ENCODE measurements around the gene CNOT3. TPM values are rescaled to one million over a fixed set of nuclear protein-coding genes. Genes with fewer than 3 reads are reported as not detected.

The CNOT3 gene
- total and polyA plus RNA-seq, 2 of the 13 experiments (the other 11 are each of a cell fraction or from before 2014, with no cell fraction given), result 4.3 to 5.8 TPM

DNA sequence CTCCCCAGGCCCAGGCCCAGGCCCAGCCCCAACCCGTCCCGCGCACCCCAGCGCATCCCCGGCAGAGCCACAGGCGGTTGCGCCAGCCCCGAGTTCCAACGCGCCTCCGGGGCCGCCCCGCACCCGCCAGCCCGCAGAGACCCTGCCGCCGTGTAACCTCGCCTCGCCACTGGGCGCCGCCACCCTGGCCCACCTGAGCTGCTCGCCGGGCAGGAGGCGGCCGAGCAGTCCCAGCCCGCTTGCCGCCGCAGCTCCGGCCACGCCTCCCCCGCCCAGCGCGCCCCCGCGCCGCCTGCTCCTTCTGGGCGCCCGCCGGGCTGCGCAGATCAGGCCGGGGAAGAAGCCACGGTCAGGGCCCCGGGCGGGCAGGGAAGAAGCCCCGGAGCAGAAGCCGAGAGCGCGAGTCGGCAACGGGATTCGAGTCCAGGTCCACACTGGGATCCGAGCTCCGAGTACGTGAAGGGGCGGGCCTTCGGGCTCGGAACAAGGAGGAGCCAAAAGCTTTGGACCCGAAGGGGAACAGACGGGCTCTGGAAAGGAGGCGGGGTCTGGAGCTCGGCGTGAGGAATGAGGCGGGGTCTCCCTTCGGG lies 51.7 kb downstream of the CNOT3 start, which contains the start of gene MBOAT7 (continued):
- TF ChIP-seq ZNF775 (CRISPR knock-in tag; IDR thresholded peaks at IDR 0.05; ENCODE audit: borderline replicate concordance) (no peak), ZNF329 (CRISPR knock-in tag; IDR thresholded peaks at IDR 0.05; ENCODE audit: low read depth) (0 out of 2 replicates have a peak, but pooled peaks have one; percentile 54), ZNF317 (CRISPR knock-in tag; IDR thresholded peaks at IDR 0.05) (no peak), NR1H2 (CRISPR knock-in tag; IDR thresholded peaks at IDR 0.05; ENCODE audit: borderline replicate concordance, low read depth) (no peak), ZNF382 (CRISPR knock-in tag; IDR thresholded peaks at IDR 0.05; ENCODE audit: borderline replicate concordance) (no peak), ZNF737 (CRISPR knock-in tag; IDR thresholded peaks at IDR 0.05; ENCODE audit: borderline replicate concordance) (no peak), ZNF451 (CRISPR knock-in tag; IDR thresholded peaks at IDR 0.05) (peak; percentile 79; the same call in 1 of the 2 replicates)
- TF ChIP-seq, protein P1, sequence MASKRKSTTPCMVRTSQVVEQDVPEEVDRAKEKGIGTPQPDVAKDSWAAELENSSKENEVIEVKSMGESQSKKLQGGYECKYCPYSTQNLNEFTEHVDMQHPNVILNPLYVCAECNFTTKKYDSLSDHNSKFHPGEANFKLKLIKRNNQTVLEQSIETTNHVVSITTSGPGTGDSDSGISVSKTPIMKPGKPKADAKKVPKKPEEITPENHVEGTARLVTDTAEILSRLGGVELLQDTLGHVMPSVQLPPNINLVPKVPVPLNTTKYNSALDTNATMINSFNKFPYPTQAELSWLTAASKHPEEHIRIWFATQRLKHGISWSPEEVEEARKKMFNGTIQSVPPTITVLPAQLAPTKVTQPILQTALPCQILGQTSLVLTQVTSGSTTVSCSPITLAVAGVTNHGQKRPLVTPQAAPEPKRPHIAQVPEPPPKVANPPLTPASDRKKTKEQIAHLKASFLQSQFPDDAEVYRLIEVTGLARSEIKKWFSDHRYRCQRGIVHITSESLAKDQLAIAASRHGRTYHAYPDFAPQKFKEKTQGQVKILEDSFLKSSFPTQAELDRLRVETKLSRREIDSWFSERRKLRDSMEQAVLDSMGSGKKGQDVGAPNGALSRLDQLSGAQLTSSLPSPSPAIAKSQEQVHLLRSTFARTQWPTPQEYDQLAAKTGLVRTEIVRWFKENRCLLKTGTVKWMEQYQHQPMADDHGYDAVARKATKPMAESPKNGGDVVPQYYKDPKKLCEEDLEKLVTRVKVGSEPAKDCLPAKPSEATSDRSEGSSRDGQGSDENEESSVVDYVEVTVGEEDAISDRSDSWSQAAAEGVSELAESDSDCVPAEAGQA (IDR thresholded peaks at IDR 0.05; ENCODE audit: low read depth), result no peak
- TF ChIP-seq, protein P1 (CRISPR knock-in tag; IDR thresholded peaks at IDR 0.05; ENCODE audit: borderline replicate concordance), result no peak; the same call in 1 of the 2 replicates
- TF ChIP-seq, protein P2, sequence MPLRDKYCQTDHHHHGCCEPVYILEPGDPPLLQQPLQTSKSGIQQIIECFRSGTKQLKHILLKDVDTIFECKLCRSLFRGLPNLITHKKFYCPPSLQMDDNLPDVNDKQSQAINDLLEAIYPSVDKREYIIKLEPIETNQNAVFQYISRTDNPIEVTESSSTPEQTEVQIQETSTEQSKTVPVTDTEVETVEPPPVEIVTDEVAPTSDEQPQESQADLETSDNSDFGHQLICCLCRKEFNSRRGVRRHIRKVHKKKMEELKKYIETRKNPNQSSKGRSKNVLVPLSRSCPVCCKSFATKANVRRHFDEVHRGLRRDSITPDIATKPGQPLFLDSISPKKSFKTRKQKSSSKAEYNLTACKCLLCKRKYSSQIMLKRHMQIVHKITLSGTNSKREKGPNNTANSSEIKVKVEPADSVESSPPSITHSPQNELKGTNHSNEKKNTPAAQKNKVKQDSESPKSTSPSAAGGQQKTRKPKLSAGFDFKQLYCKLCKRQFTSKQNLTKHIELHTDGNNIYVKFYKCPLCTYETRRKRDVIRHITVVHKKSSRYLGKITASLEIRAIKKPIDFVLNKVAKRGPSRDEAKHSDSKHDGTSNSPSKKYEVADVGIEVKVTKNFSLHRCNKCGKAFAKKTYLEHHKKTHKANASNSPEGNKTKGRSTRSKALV (CRISPR knock-in tag; IDR thresholded peaks at IDR 0.05), result 0 out of 2 replicates have a peak, but pooled peaks have one; percentile 20
- TF ChIP-seq, protein P3, sequence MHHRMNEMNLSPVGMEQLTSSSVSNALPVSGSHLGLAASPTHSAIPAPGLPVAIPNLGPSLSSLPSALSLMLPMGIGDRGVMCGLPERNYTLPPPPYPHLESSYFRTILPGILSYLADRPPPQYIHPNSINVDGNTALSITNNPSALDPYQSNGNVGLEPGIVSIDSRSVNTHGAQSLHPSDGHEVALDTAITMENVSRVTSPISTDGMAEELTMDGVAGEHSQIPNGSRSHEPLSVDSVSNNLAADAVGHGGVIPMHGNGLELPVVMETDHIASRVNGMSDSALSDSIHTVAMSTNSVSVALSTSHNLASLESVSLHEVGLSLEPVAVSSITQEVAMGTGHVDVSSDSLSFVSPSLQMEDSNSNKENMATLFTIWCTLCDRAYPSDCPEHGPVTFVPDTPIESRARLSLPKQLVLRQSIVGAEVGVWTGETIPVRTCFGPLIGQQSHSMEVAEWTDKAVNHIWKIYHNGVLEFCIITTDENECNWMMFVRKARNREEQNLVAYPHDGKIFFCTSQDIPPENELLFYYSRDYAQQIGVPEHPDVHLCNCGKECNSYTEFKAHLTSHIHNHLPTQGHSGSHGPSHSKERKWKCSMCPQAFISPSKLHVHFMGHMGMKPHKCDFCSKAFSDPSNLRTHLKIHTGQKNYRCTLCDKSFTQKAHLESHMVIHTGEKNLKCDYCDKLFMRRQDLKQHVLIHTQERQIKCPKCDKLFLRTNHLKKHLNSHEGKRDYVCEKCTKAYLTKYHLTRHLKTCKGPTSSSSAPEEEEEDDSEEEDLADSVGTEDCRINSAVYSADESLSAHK (CRISPR knock-in tag; IDR thresholded peaks at IDR 0.05; ENCODE audit: borderline replicate concordance), result no peak
- TF ChIP-seq, protein P4, sequence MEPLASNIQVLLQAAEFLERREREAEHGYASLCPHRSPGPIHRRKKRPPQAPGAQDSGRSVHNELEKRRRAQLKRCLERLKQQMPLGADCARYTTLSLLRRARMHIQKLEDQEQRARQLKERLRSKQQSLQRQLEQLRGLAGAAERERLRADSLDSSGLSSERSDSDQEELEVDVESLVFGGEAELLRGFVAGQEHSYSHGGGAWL (CRISPR knock-in tag; IDR thresholded peaks at IDR 0.05), result no peak
- TF ChIP-seq, protein P5, sequence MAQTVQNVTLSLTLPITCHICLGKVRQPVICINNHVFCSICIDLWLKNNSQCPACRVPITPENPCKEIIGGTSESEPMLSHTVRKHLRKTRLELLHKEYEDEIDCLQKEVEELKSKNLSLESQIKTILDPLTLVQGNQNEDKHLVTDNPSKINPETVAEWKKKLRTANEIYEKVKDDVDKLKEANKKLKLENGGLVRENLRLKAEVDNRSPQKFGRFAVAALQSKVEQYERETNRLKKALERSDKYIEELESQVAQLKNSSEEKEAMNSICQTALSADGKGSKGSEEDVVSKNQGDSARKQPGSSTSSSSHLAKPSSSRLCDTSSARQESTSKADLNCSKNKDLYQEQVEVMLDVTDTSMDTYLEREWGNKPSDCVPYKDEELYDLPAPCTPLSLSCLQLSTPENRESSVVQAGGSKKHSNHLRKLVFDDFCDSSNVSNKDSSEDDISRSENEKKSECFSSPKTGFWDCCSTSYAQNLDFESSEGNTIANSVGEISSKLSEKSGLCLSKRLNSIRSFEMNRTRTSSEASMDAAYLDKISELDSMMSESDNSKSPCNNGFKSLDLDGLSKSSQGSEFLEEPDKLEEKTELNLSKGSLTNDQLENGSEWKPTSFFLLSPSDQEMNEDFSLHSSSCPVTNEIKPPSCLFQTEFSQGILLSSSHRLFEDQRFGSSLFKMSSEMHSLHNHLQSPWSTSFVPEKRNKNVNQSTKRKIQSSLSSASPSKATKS (CRISPR knock-in tag; IDR thresholded peaks at IDR 0.05), result no peak

Data from HepG2 (cell line).